HL-60/S4 treated with phorbol 12-myristate 13-acetate at 8.2 ng/mL for 4 days and 3 days (cell line): ENCODE measurements around the gene BRICD5.
"Not testable (repeated sequence)": the region's sequence is repeated elsewhere in the genome, so short reads cannot be mapped to it uniquely, and the experiment has no call there.

Source experiments
- in situ Hi-C: fragments of 300-500 bp; cut with MboI; formaldehyde crosslinking; loops from 2 replicates; pipeline ENCODE4 v1.15.0; 2022; ENCODE audit warnings: low sequenced_read_pairs

Gene BRICD5

GRCh38 chr16:2204416-2205103 is 6.1 kb downstream of the BRICD5 start:
- in situ Hi-C loops, result no loop called here

- in situ Hi-C loops, result not testable (repeated sequence)
These were observed 7.5 kb downstream of the BRICD5 start for GRCh38 chr16:2203119-2203688.

GRCh38 chr16:2200313-2200712 is 10.3 kb downstream of the BRICD5 start:
- in situ Hi-C loops, result no loop called here

GRCh38 chr16:2199621-2200139 is 11.0 kb downstream of the BRICD5 start:
- in situ Hi-C loops, result no loop called here

- in situ Hi-C loops, result no loop called here
These were observed 11.6 kb downstream of the BRICD5 start for GRCh38 chr16:2199095-2199494.

- in situ Hi-C loops, result no loop called here
These were observed 12.4 kb downstream of the BRICD5 start for GRCh38 chr16:2198283-2198682.

- in situ Hi-C loops, result no loop called here
These were observed 12.9 kb downstream of the BRICD5 start for GRCh38 chr16:2197765-2198164.

- in situ Hi-C loops, result no loop called here
These were observed 13.6 kb downstream of the BRICD5 start for GRCh38 chr16:2196981-2197511.

GRCh38 chr16:2196162-2196980 is 14.3 kb downstream of the BRICD5 start, which contains the start of gene CASKIN1:
Gene CASKIN1, minus strand, starts transcription at chr16:2196605. Its CDS starts 173 bp downstream, at chr16:2196432.
- in situ Hi-C loops, result no loop called here

- in situ Hi-C loops, result no loop called here
These were observed 15.1 kb downstream of the BRICD5 start for GRCh38 chr16:2195322-2196161.

- in situ Hi-C loops, result no loop called here
These were observed 15.8 kb downstream of the BRICD5 start for GRCh38 chr16:2194852-2195321.

- in situ Hi-C loops, result no loop called here
These were observed 16.4 kb downstream of the BRICD5 start for GRCh38 chr16:2194166-2194834.

- in situ Hi-C loops, result no loop called here
These were observed 19.3 kb downstream of the BRICD5 start for GRCh38 chr16:2191446-2191706.

GRCh38 chr16:2190659-2191445 is 19.8 kb downstream of the BRICD5 start:
- in situ Hi-C loops, result no loop called here

GRCh38 chr16:2190002-2190658 is 20.5 kb downstream of the BRICD5 start:
- in situ Hi-C loops, result no loop called here

GRCh38 chr16:2189252-2189893 is 21.3 kb downstream of the BRICD5 start:
- in situ Hi-C loops, result no loop called here

- in situ Hi-C loops, result no loop called here
These were observed 22.3 kb downstream of the BRICD5 start for GRCh38 chr16:2188395-2188794.

- in situ Hi-C loops, result no loop called here
These were observed 23.5 kb downstream of the BRICD5 start for GRCh38 chr16:2187212-2187611.
